ENCODE results near the gene MICALL2.

DNA sequence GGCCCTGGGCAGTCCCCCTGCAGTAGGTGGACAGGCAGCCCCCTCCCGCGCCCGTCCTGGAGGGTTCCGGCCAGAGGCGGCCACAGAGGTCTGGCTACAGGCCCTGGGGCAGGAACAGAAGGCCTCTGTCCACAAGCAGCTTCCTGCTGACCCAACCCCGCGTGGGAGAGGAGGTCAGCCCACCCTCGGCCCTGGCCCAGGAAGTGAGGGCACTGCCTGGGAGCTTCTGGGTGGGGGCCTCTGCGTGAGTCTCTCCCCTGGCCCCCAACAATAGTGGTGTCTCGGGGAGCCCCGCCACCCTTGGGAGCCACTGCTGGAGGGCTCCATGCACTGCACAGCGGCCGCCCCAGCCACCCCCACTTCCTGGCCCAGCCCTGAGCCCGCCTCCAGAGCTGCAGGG is 4.7 kb downstream of the MICALL2 start:
- TF ChIP-seq, protein P1, sequence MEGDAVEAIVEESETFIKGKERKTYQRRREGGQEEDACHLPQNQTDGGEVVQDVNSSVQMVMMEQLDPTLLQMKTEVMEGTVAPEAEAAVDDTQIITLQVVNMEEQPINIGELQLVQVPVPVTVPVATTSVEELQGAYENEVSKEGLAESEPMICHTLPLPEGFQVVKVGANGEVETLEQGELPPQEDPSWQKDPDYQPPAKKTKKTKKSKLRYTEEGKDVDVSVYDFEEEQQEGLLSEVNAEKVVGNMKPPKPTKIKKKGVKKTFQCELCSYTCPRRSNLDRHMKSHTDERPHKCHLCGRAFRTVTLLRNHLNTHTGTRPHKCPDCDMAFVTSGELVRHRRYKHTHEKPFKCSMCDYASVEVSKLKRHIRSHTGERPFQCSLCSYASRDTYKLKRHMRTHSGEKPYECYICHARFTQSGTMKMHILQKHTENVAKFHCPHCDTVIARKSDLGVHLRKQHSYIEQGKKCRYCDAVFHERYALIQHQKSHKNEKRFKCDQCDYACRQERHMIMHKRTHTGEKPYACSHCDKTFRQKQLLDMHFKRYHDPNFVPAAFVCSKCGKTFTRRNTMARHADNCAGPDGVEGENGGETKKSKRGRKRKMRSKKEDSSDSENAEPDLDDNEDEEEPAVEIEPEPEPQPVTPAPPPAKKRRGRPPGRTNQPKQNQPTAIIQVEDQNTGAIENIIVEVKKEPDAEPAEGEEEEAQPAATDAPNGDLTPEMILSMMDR (conservative IDR thresholded peaks at IDR 0.05 in 1 of 2, IDR thresholded peaks at IDR 0.05 in 1 of 2; ENCODE audit: low read depth in 1 of 2, low read length in 2 of 2), result no peak
- no peak for TF ChIP-seq EZH2 (IDR thresholded peaks at IDR 0.05; ENCODE audit: low read length, missing control alignments)

Measured in fibroblast of lung (primary cell).